Chondrocyte (in vitro differentiated cells): Measurements from ENCODE around the gene LMAN2. TPM values are rescaled to one million over a fixed set of nuclear protein-coding genes. Genes with fewer than 3 reads are reported as not detected.

Experiments
- DNase-seq: peaks from one replicate; pipeline ENCODE4 v3.0.0; 2021; ENCODE audit warnings: mixed read lengths, low spot score
- H3K27ac Mint-ChIP-seq: one replicate; pipeline ENCODE4 v1.8.0; 2021; ENCODE audit warnings: mild to moderate bottlenecking, moderate library complexity, mixed read lengths; ENCODE audit not compliant: unreplicated experiment
- H3K27me3 Mint-ChIP-seq: 2 replicates; pipeline ENCODE4 v1.8.0; 2021; ENCODE audit warnings: low read depth, mixed read lengths
- H3K36me3 Mint-ChIP-seq: 2 replicates; pipeline ENCODE4 v1.8.0; 2021; ENCODE audit warnings: low read depth, mixed read lengths
- H3K4me1 Mint-ChIP-seq: 2 replicates; pipeline ENCODE4 v1.8.0; 2021; ENCODE audit warnings: low read depth, mild to moderate bottlenecking, mixed read lengths
- H3K4me3 Mint-ChIP-seq: one replicate; pipeline ENCODE4 v1.8.0; 2021; ENCODE audit warnings: mild to moderate bottlenecking, moderate library complexity, mixed read lengths; ENCODE audit not compliant: unreplicated experiment
- H3K9me3 Mint-ChIP-seq: 2 replicates; pipeline ENCODE4 v1.8.0; 2021; ENCODE audit warnings: low read depth, mixed read lengths
- CTCF ChIP-seq: fragments of 200-600 bp; sonication (generic); IDR thresholded peaks from 2 replicates; pipeline ENCODE4 v1.5.0; 2021; ENCODE audit warnings: antibody characterized with exemption, mild to moderate bottlenecking, moderate library complexity
- total RNA-seq: library from RNA; stranded (reverse); gene quantifications from 3 replicates; pipeline ENCODE4 v1.2.1, GENCODE V29; 2021

LMAN2 gene
- total RNA-seq, 1 donor from 2014 or later, result 83.4 TPM

GRCh38 chr5:177383181-177383580 is 31.7 kb upstream of the LMAN2 start:
- Mint-ChIP-seq H3K36me3 (no peaks in the 10 kb centered on the region), H3K27me3 (peaks cover 8% of the 10 kb centered on the region), H3K27ac (no peak overlapping the region)

GRCh38 chr5:177382423-177383029 is 31.1 kb upstream of the LMAN2 start:
- H3K9me3 Mint-ChIP-seq, result no peaks in the 10 kb centered on the region
- peaks cover 14% of the 10 kb centered on the region for H3K4me1 Mint-ChIP-seq
- H3K4me3 Mint-ChIP-seq, result no peak overlapping the region
- TF ChIP-seq CTCF, result peak; percentile 37
- peaks cover 8% of the 10 kb centered on the region for H3K27me3 Mint-ChIP-seq
- H3K36me3 Mint-ChIP-seq, result no peaks in the 10 kb centered on the region
- DNase-seq, result no peak
- H3K27ac Mint-ChIP-seq, result no peak overlapping the region

More at GRCh38 chr5:177383181-177383580, 31.7 kb upstream of the LMAN2 start:
- Mint-ChIP-seq H3K4me1 (peaks cover 14% of the 10 kb centered on the region), H3K9me3 (no peaks in the 10 kb centered on the region), H3K4me3 (no peak overlapping the region)
- DNase-seq, result no peak
- TF ChIP-seq CTCF, result no peak

- Mint-ChIP-seq H3K27me3 (peaks cover 8% of the 10 kb centered on the region), H3K4me1 (peaks cover 14% of the 10 kb centered on the region), H3K27ac (no peak overlapping the region), H3K4me3 (no peak overlapping the region), H3K36me3 (no peaks in the 10 kb centered on the region), H3K9me3 (no peaks in the 10 kb centered on the region)
- no peak for DNase-seq
- no peak for TF ChIP-seq CTCF
Measured at GRCh38 chr5:177380805-177381126, 29.3 kb upstream of the LMAN2 start.

- no peak overlapping the region for H3K4me3 Mint-ChIP-seq
- DNase-seq, result no peak
- peak overlapping the region; percentile 49 for H3K27ac Mint-ChIP-seq
- TF ChIP-seq CTCF, result no peak
- H3K36me3 Mint-ChIP-seq, result no peaks in the 10 kb centered on the region
- H3K9me3 Mint-ChIP-seq, result no peaks in the 10 kb centered on the region
- peaks cover 14% of the 10 kb centered on the region for H3K4me1 Mint-ChIP-seq
- H3K27me3 Mint-ChIP-seq, result peaks cover 8% of the 10 kb centered on the region
Measured at GRCh38 chr5:177378884-177379883, 27.7 kb upstream of the LMAN2 start.

- Mint-ChIP-seq H3K27me3 (peaks cover 2% of the 10 kb centered on the region), H3K4me1 (peaks cover 14% of the 10 kb centered on the region), H3K4me3 (no peak overlapping the region), H3K9me3 (no peaks in the 10 kb centered on the region), H3K27ac (no peak overlapping the region), H3K36me3 (no peaks in the 10 kb centered on the region)
- TF ChIP-seq CTCF, result no peak
- DNase-seq, result no peak
Measured at GRCh38 chr5:177377851-177378776, 26.6 kb upstream of the LMAN2 start.
